ENCODE results near the gene SLC9A9. TPM values are rescaled to one million over a fixed set of nuclear protein-coding genes. Genes with fewer than 3 reads are reported as not detected.

Gene SLC9A9
- total and polyA plus RNA-seq, 10 of the 15 experiments (the other 5 are each of a cell fraction or from before 2014, with no cell fraction given) = 3.5 to 14.2 (median 9.3) TPM

DNA sequence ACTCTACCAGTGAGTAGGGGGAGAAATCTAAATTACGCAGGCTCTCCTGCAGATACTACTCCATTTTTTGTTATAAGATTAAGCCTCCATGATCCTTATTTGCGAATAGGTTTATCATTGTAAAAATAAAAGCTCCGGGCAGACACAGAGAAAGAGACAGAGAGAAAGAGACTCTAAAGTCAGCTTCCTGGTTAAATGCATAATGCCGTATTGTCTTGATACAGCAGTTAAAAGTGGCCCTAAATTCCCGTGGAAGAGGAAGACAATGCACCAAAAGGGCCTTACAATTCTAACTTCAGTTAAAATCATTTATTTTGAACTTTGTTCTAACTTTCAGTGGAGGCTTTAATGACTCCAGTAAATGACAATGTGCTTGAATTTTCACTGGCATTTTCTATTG, 98.3 kb downstream of the SLC9A9 start:
- 91% methylated on average over 5 of the region's 5 CpGs for WGBS (ENCODE audit: insufficient coverage, insufficient replicate concordance, low lambda C conversion rate, missing lambda C conversion rate)
- no peak overlapping the region for H3K27ac ChIP-seq (ENCODE audit: control insufficient read depth, insufficient read depth)
- ATAC-seq (no peak), DNase-seq (ENCODE audit: low read depth, low spot score) (no peak), FAIRE-seq (no peak)
- ChIA-PET RAD21 (ENCODE audit: unreplicated experiment) (no interaction called here), CTCF (no interaction called here), POLR2A (no interaction called here), SMC1A (ENCODE audit: uncharacterized antibody, unreplicated experiment) (no interaction called here)
- no peaks in the 10 kb centered on the region for H3K79me2 ChIP-seq (ENCODE audit: control insufficient read depth, insufficient read depth, low read length)
- no peak overlapping the region for H3K9ac ChIP-seq (ENCODE audit: control insufficient read depth, insufficient read depth, low read length)
- BruUV-seq (replicated peaks) = no TSS peak
- H3K4me1 ChIP-seq (ENCODE audit: control insufficient read depth, insufficient read depth, low read length) = peaks cover 6% of the 10 kb centered on the region; the same call in 1 of the 2 replicates
- in situ Hi-C loops (cut with MboI) (no loop called here), intact Hi-C loops (cut with micrococcal nuclease; ENCODE audit: unreplicated experiment) (no loop called here)
- H3K4me2 ChIP-seq (ENCODE audit: control insufficient read depth, insufficient read depth) = no peak overlapping the region
- no peaks in the 10 kb centered on the region for H3K36me3 ChIP-seq (ENCODE audit: control insufficient read depth in 2 of 2, insufficient read depth in 2 of 2, low read length in 1 of 2)
- H4K20me1 ChIP-seq (ENCODE audit: control insufficient read depth, insufficient read depth) = no peaks in the 10 kb centered on the region
- TF ChIP-seq, protein P1, sequence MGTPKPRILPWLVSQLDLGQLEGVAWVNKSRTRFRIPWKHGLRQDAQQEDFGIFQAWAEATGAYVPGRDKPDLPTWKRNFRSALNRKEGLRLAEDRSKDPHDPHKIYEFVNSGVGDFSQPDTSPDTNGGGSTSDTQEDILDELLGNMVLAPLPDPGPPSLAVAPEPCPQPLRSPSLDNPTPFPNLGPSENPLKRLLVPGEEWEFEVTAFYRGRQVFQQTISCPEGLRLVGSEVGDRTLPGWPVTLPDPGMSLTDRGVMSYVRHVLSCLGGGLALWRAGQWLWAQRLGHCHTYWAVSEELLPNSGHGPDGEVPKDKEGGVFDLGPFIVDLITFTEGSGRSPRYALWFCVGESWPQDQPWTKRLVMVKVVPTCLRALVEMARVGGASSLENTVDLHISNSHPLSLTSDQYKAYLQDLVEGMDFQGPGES (IDR thresholded peaks at IDR 0.05) = no peak
- TF ChIP-seq, protein P2, sequence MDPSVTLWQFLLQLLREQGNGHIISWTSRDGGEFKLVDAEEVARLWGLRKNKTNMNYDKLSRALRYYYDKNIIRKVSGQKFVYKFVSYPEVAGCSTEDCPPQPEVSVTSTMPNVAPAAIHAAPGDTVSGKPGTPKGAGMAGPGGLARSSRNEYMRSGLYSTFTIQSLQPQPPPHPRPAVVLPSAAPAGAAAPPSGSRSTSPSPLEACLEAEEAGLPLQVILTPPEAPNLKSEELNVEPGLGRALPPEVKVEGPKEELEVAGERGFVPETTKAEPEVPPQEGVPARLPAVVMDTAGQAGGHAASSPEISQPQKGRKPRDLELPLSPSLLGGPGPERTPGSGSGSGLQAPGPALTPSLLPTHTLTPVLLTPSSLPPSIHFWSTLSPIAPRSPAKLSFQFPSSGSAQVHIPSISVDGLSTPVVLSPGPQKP (IDR thresholded peaks at IDR 0.05; ENCODE audit: low read depth, low read length) = no peak
- TF ChIP-seq KLF5 (IDR thresholded peaks at IDR 0.05; ENCODE audit: partially characterized antibody) (no peak), CEBPB (IDR thresholded peaks at IDR 0.05; ENCODE audit: borderline replicate concordance in 1 of 2, low read depth in 2 of 2, low read length in 2 of 2) (no peak)
- H3K27me3 ChIP-seq (replicated peaks in 1 of 2; ENCODE audit: control insufficient read depth in 2 of 2, insufficient read depth in 2 of 2, low read length in 1 of 2) = no peaks in the 10 kb centered on the region
- no peak overlapping the region for H3K4me3 ChIP-seq
- H3K9me3 ChIP-seq (replicated peaks; ENCODE audit: control insufficient read depth, insufficient read depth, low read length) = no peaks in the 10 kb centered on the region
- H2AFZ ChIP-seq (ENCODE audit: control insufficient read depth, low read depth, low read length) = no peak overlapping the region

DNA sequence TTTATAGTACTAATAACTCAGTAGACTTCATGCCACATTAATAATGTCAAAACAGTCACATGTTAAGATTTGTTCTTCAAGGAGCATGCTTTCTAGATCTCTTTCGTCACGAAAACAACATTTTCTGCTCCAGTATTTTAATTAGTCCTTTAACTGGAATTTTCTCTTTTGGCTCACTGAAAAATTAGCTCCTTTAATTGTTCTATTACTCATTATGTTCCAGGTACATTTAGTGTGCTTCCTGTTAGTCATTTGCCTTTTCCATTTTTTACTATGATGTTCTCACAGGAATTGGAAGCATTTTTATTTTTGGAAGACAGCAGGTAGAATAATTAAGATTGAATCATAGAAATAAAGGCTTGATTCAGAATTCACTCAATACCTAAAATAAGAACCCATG, 111.2 kb downstream of the SLC9A9 start:
- Histone ChIP-seq H3K9me3 (replicated peaks; ENCODE audit: control insufficient read depth, insufficient read depth, low read length) (no peaks in the 10 kb centered on the region), H3K9ac (ENCODE audit: control insufficient read depth, insufficient read depth, low read length) (no peak overlapping the region), H3K27me3 (replicated peaks in 1 of 2; ENCODE audit: control insufficient read depth in 2 of 2, insufficient read depth in 2 of 2, low read length in 1 of 2) (no peaks in the 10 kb centered on the region), H3K4me1 (ENCODE audit: control insufficient read depth, insufficient read depth, low read length) (no peaks in the 10 kb centered on the region), H3K4me3 (no peak overlapping the region), H2AFZ (ENCODE audit: control insufficient read depth, low read depth, low read length) (no peak overlapping the region), H4K20me1 (ENCODE audit: control insufficient read depth, insufficient read depth) (no peaks in the 10 kb centered on the region), H3K4me2 (ENCODE audit: control insufficient read depth, insufficient read depth) (no peak overlapping the region), H3K79me2 (ENCODE audit: control insufficient read depth, insufficient read depth, low read length) (no peaks in the 10 kb centered on the region), H3K27ac (ENCODE audit: control insufficient read depth, insufficient read depth) (no peak overlapping the region), H3K36me3 (ENCODE audit: control insufficient read depth in 2 of 2, insufficient read depth in 2 of 2, low read length in 1 of 2) (no peaks in the 10 kb centered on the region)
- intact Hi-C loops (cut with micrococcal nuclease; ENCODE audit: unreplicated experiment) (no loop called here), in situ Hi-C loops (cut with MboI) (no loop called here)
- BruUV-seq (replicated peaks) = no TSS peak
- 96% methylated on average over 2 of the region's 2 CpGs for WGBS (ENCODE audit: insufficient coverage, insufficient replicate concordance, low lambda C conversion rate, missing lambda C conversion rate)
- FAIRE-seq = no peak
- ChIA-PET POLR2A (no interaction called here), RAD21 (ENCODE audit: unreplicated experiment) (no interaction called here), SMC1A (ENCODE audit: uncharacterized antibody, unreplicated experiment) (interaction anchor here (0.6 kb wide), 2 partner anchors 227 to 829 kb away, joined by 3 to 4 read pairs; no protein-coding TSS in a partner anchor), CTCF (interaction anchor here (1.2 kb wide), 1 partner anchor 9 kb away, joined by 3 read pairs; no protein-coding TSS in a partner anchor)
- DNase-seq (ENCODE audit: low read depth, low spot score) = no peak
- no peak for ATAC-seq
- TF ChIP-seq RCOR1 (conservative IDR thresholded peaks at IDR 0.05; ENCODE audit: low read depth, low read length) = no peak
- no peak for TF ChIP-seq ZNF24 (IDR thresholded peaks at IDR 0.05)
- TF ChIP-seq, protein P3, sequence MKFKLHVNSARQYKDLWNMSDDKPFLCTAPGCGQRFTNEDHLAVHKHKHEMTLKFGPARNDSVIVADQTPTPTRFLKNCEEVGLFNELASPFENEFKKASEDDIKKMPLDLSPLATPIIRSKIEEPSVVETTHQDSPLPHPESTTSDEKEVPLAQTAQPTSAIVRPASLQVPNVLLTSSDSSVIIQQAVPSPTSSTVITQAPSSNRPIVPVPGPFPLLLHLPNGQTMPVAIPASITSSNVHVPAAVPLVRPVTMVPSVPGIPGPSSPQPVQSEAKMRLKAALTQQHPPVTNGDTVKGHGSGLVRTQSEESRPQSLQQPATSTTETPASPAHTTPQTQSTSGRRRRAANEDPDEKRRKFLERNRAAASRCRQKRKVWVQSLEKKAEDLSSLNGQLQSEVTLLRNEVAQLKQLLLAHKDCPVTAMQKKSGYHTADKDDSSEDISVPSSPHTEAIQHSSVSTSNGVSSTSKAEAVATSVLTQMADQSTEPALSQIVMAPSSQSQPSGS (IDR thresholded peaks at IDR 0.05; ENCODE audit: low read length) = no peak
- TF ChIP-seq, protein P2 (IDR thresholded peaks at IDR 0.05; ENCODE audit: low read depth, low read length) = no peak
- TF ChIP-seq SRF (IDR thresholded peaks at IDR 0.05; ENCODE audit: low read depth in 2 of 2, low read length in 2 of 2) = no peak
- TF ChIP-seq EGR1 (IDR thresholded peaks at IDR 0.05; ENCODE audit: borderline replicate concordance in 1 of 2, low read depth in 2 of 2, low read length in 2 of 2) = no peak
- no peak for TF ChIP-seq BHLHE40 (IDR thresholded peaks at IDR 0.05; ENCODE audit: borderline replicate concordance in 1 of 2, low read depth in 2 of 2, low read length in 1 of 2)
- no peak for TF ChIP-seq MTA2 (IDR thresholded peaks at IDR 0.05; ENCODE audit: low read depth)
- TF ChIP-seq MEF2B (IDR thresholded peaks at IDR 0.05; ENCODE audit: partially characterized antibody, poor library complexity, severe bottlenecking) = no peak
- no peak for TF ChIP-seq ZBED1 (IDR thresholded peaks at IDR 0.05; ENCODE audit: borderline replicate concordance)
